ENCODE data around the gene IRX6.
A peak's percentile ranks its signal among the peaks of the same experiment; 100 is the strongest.

Gene IRX6

DNA sequence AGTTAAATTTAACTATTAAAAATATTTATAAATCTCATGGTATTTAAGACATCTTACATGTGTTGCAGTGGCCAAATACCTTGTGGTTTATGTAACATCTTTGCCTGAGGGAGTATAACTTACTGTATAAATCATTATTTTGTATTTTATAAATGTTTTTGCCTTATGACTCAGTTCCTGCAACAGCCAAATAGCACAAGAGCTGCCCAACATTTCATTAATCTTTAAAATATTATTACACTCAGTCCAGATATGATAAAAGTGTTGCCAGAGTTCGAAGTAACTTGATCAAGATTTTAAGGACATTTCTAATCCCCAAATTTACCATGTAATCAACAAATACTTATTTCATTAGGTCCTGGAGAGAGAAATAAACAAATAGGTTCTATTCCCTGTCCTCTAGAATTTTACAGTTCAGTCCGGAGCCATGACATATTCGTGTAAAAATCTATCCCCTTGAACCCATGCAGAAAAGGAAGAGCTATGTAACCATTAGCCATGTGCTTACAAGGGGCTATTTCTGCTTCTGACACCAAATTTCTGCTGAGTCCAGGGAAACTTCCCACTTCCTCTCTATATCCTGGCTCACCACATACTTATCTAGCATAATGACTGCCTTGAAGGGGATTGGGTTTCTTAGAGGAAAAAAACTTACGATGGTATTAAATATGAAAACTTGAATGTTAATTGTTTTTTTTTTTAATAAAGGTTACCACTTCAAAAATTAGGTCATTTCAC lies 44.0 kb downstream of the IRX6 start:
- Histone ChIP-seq H3K79me2 (no peaks in the 10 kb centered on the region), H3K27me3 (ENCODE audit: control insufficient read depth, insufficient read depth, low read length) (no peaks in the 10 kb centered on the region), H3K4me2 (ENCODE audit: low read length) (no peak overlapping the region), H2AFZ (no peak overlapping the region), H3K9ac (no peak overlapping the region), H3K27ac (no peak overlapping the region), H3K9me3 (ENCODE audit: control insufficient read depth, low read length) (no peaks in the 10 kb centered on the region), H3K4me3 (ENCODE audit: low read depth, low read length) (no peak overlapping the region), H3K36me3 (ENCODE audit: control insufficient read depth, insufficient read depth, low read length) (no peaks in the 10 kb centered on the region), H3K4me1 (no peaks in the 10 kb centered on the region)
- TF ChIP-seq, protein P1, sequence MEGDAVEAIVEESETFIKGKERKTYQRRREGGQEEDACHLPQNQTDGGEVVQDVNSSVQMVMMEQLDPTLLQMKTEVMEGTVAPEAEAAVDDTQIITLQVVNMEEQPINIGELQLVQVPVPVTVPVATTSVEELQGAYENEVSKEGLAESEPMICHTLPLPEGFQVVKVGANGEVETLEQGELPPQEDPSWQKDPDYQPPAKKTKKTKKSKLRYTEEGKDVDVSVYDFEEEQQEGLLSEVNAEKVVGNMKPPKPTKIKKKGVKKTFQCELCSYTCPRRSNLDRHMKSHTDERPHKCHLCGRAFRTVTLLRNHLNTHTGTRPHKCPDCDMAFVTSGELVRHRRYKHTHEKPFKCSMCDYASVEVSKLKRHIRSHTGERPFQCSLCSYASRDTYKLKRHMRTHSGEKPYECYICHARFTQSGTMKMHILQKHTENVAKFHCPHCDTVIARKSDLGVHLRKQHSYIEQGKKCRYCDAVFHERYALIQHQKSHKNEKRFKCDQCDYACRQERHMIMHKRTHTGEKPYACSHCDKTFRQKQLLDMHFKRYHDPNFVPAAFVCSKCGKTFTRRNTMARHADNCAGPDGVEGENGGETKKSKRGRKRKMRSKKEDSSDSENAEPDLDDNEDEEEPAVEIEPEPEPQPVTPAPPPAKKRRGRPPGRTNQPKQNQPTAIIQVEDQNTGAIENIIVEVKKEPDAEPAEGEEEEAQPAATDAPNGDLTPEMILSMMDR (IDR thresholded peaks at IDR 0.05), result no peak

DNA sequence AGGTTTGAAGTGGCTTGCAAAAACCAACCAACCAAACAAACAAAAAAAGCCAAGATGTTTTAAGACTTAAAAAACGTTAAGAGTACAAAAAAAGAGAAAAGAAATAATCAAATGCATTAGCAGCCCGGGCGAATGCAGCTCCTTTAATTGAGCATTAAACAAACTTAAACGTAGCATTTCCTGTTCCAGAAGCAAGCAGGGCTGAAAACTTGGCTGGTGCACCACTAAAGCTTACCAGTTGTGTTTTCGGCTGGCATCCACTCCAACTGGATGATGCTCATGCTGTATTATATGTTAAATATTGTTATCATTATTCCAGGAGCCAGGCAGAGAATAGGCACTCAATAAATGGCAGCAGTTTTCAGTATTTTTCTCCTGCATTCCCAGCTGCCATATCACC lies 45.1 kb downstream of the IRX6 start:
- TF ChIP-seq, protein P1 (IDR thresholded peaks at IDR 0.05), result no peak
- no peaks in the 10 kb centered on the region for H3K4me1 ChIP-seq
- no peak overlapping the region for H3K4me2 ChIP-seq (ENCODE audit: low read length)
- no peaks in the 10 kb centered on the region for H3K79me2 ChIP-seq
- H3K9me3 ChIP-seq (ENCODE audit: control insufficient read depth, low read length), result no peaks in the 10 kb centered on the region
- H3K27ac ChIP-seq, result no peak overlapping the region
- H2AFZ ChIP-seq, result no peak overlapping the region
- H3K36me3 ChIP-seq (ENCODE audit: control insufficient read depth, insufficient read depth, low read length), result no peaks in the 10 kb centered on the region
- H3K4me3 ChIP-seq (ENCODE audit: low read depth, low read length), result no peak overlapping the region
- H3K9ac ChIP-seq, result no peak overlapping the region
- no peaks in the 10 kb centered on the region for H3K27me3 ChIP-seq (ENCODE audit: control insufficient read depth, insufficient read depth, low read length)

- H3K4me3 ChIP-seq (ENCODE audit: low read depth, low read length), result no peak overlapping the region
- no peaks in the 10 kb centered on the region for H3K9me3 ChIP-seq (ENCODE audit: control insufficient read depth, low read length)
- TF ChIP-seq, protein P1 (IDR thresholded peaks at IDR 0.05), result peak; percentile 30
- no peak overlapping the region for H3K27ac ChIP-seq
- H3K9ac ChIP-seq, result no peak overlapping the region
- peak overlapping the region; percentile 9 for H3K4me2 ChIP-seq (ENCODE audit: low read length)
- no peaks in the 10 kb centered on the region for H3K27me3 ChIP-seq (ENCODE audit: control insufficient read depth, insufficient read depth, low read length)
- H2AFZ ChIP-seq, result peak overlapping the region; percentile 17
- no peaks in the 10 kb centered on the region for H3K4me1 ChIP-seq
- H3K79me2 ChIP-seq, result no peaks in the 10 kb centered on the region
- no peaks in the 10 kb centered on the region for H3K36me3 ChIP-seq (ENCODE audit: control insufficient read depth, insufficient read depth, low read length)
These were observed 46.9 kb downstream of the IRX6 start for GRCh38 chr16:55370762-55371482.

- TF ChIP-seq, protein P1 (IDR thresholded peaks at IDR 0.05), result no peak
- Histone ChIP-seq H3K27ac (no peak overlapping the region), H3K9me3 (ENCODE audit: control insufficient read depth, low read length) (no peaks in the 10 kb centered on the region), H3K36me3 (ENCODE audit: control insufficient read depth, insufficient read depth, low read length) (no peaks in the 10 kb centered on the region), H3K79me2 (no peaks in the 10 kb centered on the region), H3K9ac (no peak overlapping the region), H2AFZ (no peak overlapping the region), H3K27me3 (ENCODE audit: control insufficient read depth, insufficient read depth, low read length) (no peaks in the 10 kb centered on the region), H3K4me2 (ENCODE audit: low read length) (no peak overlapping the region), H3K4me3 (ENCODE audit: low read depth, low read length) (no peak overlapping the region), H3K4me1 (no peaks in the 10 kb centered on the region)
These were observed 48.9 kb downstream of the IRX6 start for GRCh38 chr16:55372792-55373488.
